Stimulated activated CD4-positive, alpha-beta T cell treated with anti-CD3 and anti-CD28 coated beads, TNF-alpha, amount 100 ng/mL, for 48 hours (primary cell): ENCODE data around the gene GSTA3.
"Not testable (repeated sequence)": the region's sequence is repeated elsewhere in the genome, so short reads cannot be mapped to it uniquely, and the experiment has no call there.

ENCODE experiments used
- DNase-seq, 3 donors: peaks; one replicate each; pipeline ENCODE4 v3.0.0-alpha.2; 2020; ENCODE audit warnings: low read depth in 3 of 3

GSTA3 gene

DNA sequence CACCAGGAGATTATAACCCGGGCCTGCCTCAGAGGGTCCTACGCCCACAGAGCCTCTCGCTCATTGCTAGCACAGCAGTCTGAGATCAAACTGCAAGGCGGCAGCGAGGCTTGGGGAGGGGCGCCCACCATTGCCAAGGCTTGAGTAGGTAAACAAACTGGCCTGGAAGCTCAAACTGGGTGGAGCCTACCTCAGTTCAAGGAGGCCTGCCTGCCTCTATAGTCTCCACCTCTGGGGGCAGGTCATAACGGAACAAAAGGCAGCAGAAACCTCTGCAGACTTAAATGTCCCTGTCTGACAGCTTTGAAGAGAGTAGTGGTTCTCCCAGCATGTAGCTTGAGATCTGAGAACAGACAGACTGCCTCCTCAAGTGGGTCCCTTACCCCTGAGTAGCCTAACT, 48.3 kb downstream of the GSTA3 start:
- not testable (repeated sequence) for DNase-seq

DNA sequence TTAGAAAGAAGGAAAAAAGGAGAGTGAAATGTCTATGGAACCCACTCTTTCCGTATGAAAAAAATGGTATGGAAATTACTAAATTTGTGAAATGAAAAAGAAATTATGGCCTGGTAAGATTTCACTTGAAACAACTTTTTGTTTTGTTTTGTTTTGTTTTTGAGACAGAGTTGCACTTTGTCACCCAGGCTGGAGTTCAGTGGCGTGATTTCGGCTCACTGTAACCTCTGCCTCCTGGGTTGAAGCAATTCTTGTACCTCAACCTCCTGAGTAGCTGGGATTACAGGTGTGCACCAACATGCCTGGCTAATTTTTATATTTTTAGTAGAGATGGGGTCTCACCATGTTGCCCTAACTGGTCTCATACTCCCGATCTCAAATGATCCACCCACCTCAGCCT, 51.1 kb downstream of the GSTA3 start:
- DNase-seq = no peak

DNA sequence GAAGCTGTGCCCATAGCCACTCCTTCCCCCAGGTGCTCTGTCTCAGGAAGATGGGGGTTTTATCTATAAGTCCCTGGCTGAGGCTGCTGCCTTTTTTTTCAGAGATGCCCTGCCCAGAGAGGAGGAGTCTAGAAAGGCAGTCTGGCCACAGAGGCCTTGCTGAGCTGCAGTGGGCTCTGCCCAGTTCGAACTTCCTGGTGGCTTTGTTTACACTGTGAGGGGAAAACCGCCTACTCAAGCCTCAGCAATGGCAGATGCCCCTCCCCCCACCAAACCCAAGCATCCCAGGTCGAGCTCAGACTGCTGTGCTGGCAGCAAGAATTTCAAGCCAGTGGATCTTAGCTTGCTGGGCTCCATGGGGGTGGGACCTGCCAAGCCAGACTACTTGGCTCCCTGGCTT, 53.4 kb downstream of the GSTA3 start:
- not testable (repeated sequence) for DNase-seq

DNA sequence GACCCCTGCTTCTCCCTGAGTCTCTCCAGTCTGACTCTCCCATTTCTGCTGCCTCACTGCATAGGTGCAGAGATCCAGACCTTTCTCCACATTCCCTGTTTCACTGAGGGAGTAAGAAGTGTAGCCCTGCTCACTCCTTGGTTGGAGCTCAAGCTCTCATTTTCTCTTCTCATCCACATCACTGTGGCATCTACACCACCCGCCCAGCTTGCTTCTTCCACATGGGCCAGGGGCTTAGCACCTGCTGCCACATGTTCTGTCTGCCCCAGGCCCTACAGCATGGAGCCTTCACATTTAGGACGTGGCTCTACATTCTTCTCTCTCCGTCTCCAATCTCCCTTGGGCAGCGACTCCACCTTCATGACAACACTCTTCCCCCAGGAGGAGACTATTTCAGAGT, 60.4 kb downstream of the GSTA3 start:
- no peak for DNase-seq
